Endodermal cell (in vitro differentiated cells): ENCODE results near the gene SCFD1. TPM values are rescaled to one million over a fixed set of nuclear protein-coding genes. Genes with fewer than 3 reads are reported as not detected.
"Not testable (repeated sequence)": the region's sequence is repeated elsewhere in the genome, so short reads cannot be mapped to it uniquely, and the experiment has no call there.

Experiments
- DNase-seq: peaks from one replicate; pipeline ENCODE4 v3.0.0-alpha.2; 2017
- H3K27ac ChIP-seq: 2 replicates; pipeline ENCODE4 v1.5.1; 2013; ENCODE audit warnings: mild to moderate bottlenecking, low read depth, low read length, moderate library complexity
- H3K27me3 ChIP-seq: 2 replicates; pipeline ENCODE4 v1.6.1; 2013; ENCODE audit warnings: mild to moderate bottlenecking, low read length, moderate library complexity; ENCODE audit not compliant: insufficient read depth, control insufficient read depth, poor library complexity, severe bottlenecking
- H3K36me3 ChIP-seq: 2 replicates; pipeline ENCODE4 v1.7.0; 2013; ENCODE audit warnings: mild to moderate bottlenecking, low read length, moderate library complexity; ENCODE audit not compliant: control insufficient read depth, insufficient read depth
- H3K4me1 ChIP-seq: one replicate; pipeline ENCODE4 v1.7.0; 2013; ENCODE audit warnings: low read length; ENCODE audit not compliant: control insufficient read depth, insufficient read depth
- H3K4me3 ChIP-seq: 2 replicates; pipeline ENCODE4 v1.5.1; 2013; ENCODE audit warnings: mild to moderate bottlenecking, low read length, moderate library complexity
- H3K9ac ChIP-seq: 2 replicates; pipeline ENCODE4 v1.6.1; 2013; ENCODE audit warnings: mild to moderate bottlenecking, low read length, moderate library complexity; ENCODE audit not compliant: poor library complexity, severe bottlenecking; ENCODE audit errors: extremely low read depth
- H3K9me3 ChIP-seq: 2 replicates; pipeline ENCODE4 v1.6.1; 2013; ENCODE audit warnings: mild to moderate bottlenecking, low read length, moderate library complexity; ENCODE audit not compliant: control insufficient read depth
- H3K27ac Mint-ChIP-seq: 2 replicates; pipeline ENCODE4 v1.8.0; 2020; ENCODE audit warnings: mixed read lengths
- H3K27me3 Mint-ChIP-seq: 2 replicates; pipeline ENCODE4 v1.8.0; 2021; ENCODE audit warnings: mild to moderate bottlenecking, mixed read lengths; ENCODE audit not compliant: insufficient read depth
- H3K36me3 Mint-ChIP-seq: 2 replicates; pipeline ENCODE4 v1.8.0; 2020; ENCODE audit warnings: low read depth, mixed read lengths
- H3K4me1 Mint-ChIP-seq: 2 replicates; pipeline ENCODE4 v1.8.0; 2020; ENCODE audit warnings: mixed read lengths
- H3K4me3 Mint-ChIP-seq: 2 replicates; pipeline ENCODE4 v1.8.0; 2020; ENCODE audit warnings: mild to moderate bottlenecking, moderate library complexity, mixed read lengths
- H3K9me3 Mint-ChIP-seq: 2 replicates; pipeline ENCODE4 v1.8.0; 2020; ENCODE audit warnings: mild to moderate bottlenecking, mixed read lengths
- WGBS, 2 experiments: methylation state at CpG; one replicate each; pipeline versions ENCODE4 v1.1.5 to v1.1.7; 2013; ENCODE audit warnings: missing lambda C conversion rate in 2 of 2, mixed read lengths in 1 of 2; ENCODE audit not compliant: insufficient coverage in 1 of 2, insufficient read length in 1 of 2; 5-methylcytosine and 5-hydroxymethylcytosine counted together
- total RNA-seq, 2 donors: library from RNA; stranded (reverse); fragmentation: NEBNext Ultra II Directional in 1 of 2; extraction: Animal tissue kit (Norgen Biotek cat#: 25700) in 1 of 2; gene quantifications; 2 replicates in 1 of 2; 3 replicates in 1 of 2; pipeline ENCODE4 v1.2.1, GENCODE V29; 2021
- TF ChIP-seq, protein P1 (sequence below): fragments of 200-600 bp; sonication (generic); conservative IDR thresholded peaks from 2 replicates; pipeline ENCODE4 v1.5.0; 2021; ENCODE audit warnings: antibody characterized with exemption, mild to moderate bottlenecking

The SCFD1 gene
- total RNA-seq, 2 donors from 2014 or later = 82.4 to 98.4 TPM

DNA sequence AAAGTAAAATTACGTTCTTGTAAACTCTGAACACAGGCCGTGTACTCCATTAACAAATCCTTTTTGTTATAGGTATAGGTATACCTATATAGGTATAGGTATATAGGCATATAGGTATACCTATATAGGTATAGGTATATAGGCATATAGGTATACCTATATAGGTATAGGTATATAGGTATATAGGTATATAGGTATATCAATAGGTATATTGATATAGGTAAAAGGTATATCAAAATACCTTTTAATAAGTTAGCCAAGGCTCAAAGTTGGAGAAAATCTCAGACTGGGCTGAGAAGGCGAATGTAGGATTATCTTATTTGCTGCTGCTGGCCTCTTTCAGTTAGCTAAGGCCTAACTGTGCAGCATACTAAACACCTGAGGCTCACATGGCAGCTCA, 3.4 kb downstream of the SCFD1 start:
- Mint-ChIP-seq H3K27ac (no peak overlapping the region), H3K27me3 (no peaks in the 10 kb centered on the region), H3K9me3 (no peaks in the 10 kb centered on the region), H3K4me1 (peaks cover 16% of the 10 kb centered on the region), H3K36me3 (peaks cover 12% of the 10 kb centered on the region), H3K4me3 (no peak overlapping the region)
- Histone ChIP-seq H3K4me3 (no peak overlapping the region), H3K9me3 (no peaks in the 10 kb centered on the region), H3K9ac (no peak overlapping the region), H3K27ac (no peak overlapping the region), H3K36me3 (peaks cover 41% of the 10 kb centered on the region), H3K27me3 (no peaks in the 10 kb centered on the region), H3K4me1 (no peaks in the 10 kb centered on the region)
- TF ChIP-seq, protein P1, sequence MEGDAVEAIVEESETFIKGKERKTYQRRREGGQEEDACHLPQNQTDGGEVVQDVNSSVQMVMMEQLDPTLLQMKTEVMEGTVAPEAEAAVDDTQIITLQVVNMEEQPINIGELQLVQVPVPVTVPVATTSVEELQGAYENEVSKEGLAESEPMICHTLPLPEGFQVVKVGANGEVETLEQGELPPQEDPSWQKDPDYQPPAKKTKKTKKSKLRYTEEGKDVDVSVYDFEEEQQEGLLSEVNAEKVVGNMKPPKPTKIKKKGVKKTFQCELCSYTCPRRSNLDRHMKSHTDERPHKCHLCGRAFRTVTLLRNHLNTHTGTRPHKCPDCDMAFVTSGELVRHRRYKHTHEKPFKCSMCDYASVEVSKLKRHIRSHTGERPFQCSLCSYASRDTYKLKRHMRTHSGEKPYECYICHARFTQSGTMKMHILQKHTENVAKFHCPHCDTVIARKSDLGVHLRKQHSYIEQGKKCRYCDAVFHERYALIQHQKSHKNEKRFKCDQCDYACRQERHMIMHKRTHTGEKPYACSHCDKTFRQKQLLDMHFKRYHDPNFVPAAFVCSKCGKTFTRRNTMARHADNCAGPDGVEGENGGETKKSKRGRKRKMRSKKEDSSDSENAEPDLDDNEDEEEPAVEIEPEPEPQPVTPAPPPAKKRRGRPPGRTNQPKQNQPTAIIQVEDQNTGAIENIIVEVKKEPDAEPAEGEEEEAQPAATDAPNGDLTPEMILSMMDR = no peak
- no peak for DNase-seq
- 97 to 100% methylated on average over 1 to 3 of the region's 3 CpGs for WGBS, 2 experiments

DNA sequence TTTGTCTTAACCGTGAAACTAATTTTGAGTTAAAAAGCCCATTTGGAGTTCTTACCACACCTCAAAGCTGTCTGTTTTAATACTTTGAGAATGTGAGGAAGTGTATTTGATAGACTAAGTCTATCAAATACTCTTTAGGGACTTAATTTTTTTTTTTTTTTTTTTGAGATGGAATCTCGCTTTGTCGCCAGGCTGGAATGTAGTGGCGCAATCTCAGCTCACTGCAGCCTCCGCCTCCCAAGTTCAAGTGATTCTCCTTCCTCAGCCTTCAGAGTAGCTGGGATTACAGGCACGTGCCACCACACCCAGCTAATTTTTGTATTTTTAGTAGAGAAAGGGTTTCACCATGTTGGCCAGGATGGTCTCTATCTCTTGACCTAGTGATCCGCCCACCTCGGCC, 7.3 kb downstream of the SCFD1 start:
- not testable (repeated sequence) for H3K4me1 Mint-ChIP-seq

DNA sequence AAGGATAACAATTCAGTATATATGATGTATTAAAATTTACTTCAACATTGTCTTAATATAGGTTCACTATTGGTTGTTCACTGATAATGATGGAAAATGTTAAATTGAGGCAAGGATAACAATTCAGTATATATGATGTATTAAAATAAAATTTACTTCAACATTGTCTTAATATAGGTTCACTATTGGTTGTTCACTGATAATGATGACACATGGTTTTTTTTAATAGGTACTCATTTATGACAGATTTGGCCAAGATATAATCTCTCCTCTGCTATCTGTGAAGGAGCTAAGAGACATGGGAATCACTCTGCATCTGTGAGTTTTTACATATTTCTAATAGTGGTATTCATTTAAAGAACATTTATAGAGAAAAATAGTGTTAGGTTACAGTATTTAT, 8.1 kb downstream of the SCFD1 start:
- H3K36me3 Mint-ChIP-seq = peaks cover 34% of the 10 kb centered on the region
- peaks cover 68% of the 10 kb centered on the region for H3K36me3 ChIP-seq
- H3K4me3 ChIP-seq = no peak overlapping the region
- H3K27me3 ChIP-seq = no peaks in the 10 kb centered on the region
- no peak overlapping the region for H3K9ac ChIP-seq
- H3K4me1 Mint-ChIP-seq = peaks cover 1% of the 10 kb centered on the region
- H3K27me3 Mint-ChIP-seq = no peaks in the 10 kb centered on the region
- no peaks in the 10 kb centered on the region for H3K9me3 Mint-ChIP-seq
- no peaks in the 10 kb centered on the region for H3K9me3 ChIP-seq
- H3K4me1 ChIP-seq = no peaks in the 10 kb centered on the region
- no peak overlapping the region for H3K4me3 Mint-ChIP-seq
- no peak for DNase-seq
- no peak overlapping the region for H3K27ac ChIP-seq
- H3K27ac Mint-ChIP-seq = no peak overlapping the region
- TF ChIP-seq, protein P1 = no peak

More for the DNA sequence above, 7.3 kb downstream of the SCFD1 start:
- not testable (repeated sequence) for H3K27me3 Mint-ChIP-seq, H3K27me3 ChIP-seq, H3K9me3 Mint-ChIP-seq, H3K9ac ChIP-seq, H3K27ac ChIP-seq, H3K4me1 ChIP-seq, H3K9me3 ChIP-seq, H3K4me3 ChIP-seq, H3K27ac Mint-ChIP-seq, DNase-seq, H3K4me3 Mint-ChIP-seq
- peaks cover 26% of the 10 kb centered on the region for H3K36me3 Mint-ChIP-seq
- WGBS, 2 experiments = 85 to 98% methylated on average over 3 to 8 of the region's 8 CpGs
- peaks cover 68% of the 10 kb centered on the region for H3K36me3 ChIP-seq

DNA sequence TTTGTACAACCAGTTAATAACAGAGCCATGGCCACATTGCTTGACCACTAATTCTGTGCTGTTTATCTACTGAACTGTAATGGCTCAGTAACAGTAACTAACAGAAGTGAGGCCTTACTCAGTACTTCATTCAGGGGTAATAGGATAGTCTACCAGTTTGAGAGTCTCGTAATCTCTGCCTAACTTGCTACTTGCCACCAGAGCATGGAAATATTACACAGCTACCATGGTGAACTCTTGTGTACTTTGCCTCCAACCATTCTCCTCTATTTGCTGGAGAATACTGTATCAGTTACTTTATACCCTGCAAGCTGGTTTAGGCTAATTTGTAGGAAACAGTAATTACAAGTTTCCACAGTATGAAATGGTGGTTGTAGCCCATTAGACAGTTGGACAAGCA, 10.6 kb downstream of the SCFD1 start:
- Mint-ChIP-seq H3K27me3 (no peaks in the 10 kb centered on the region), H3K36me3 (peaks cover 40% of the 10 kb centered on the region), H3K4me1 (no peaks in the 10 kb centered on the region), H3K27ac (no peak overlapping the region), H3K4me3 (no peak overlapping the region), H3K9me3 (no peaks in the 10 kb centered on the region)
- Histone ChIP-seq H3K9me3 (no peaks in the 10 kb centered on the region), H3K9ac (no peak overlapping the region), H3K27me3 (no peaks in the 10 kb centered on the region), H3K4me3 (no peak overlapping the region), H3K36me3 (peaks cover 72% of the 10 kb centered on the region), H3K27ac (no peak overlapping the region), H3K4me1 (no peaks in the 10 kb centered on the region)
- WGBS, 2 experiments = 100% methylated on average over 1 of the region's 1 CpG
- TF ChIP-seq, protein P1 = no peak
- no peak for DNase-seq
